GM23338 (cell line): ENCODE results near the gene MCM3AP. TPM values are rescaled to one million over a fixed set of nuclear protein-coding genes. Genes with fewer than 3 reads are reported as not detected.

Source experiments
- ATAC-seq: fragments of 200-7000 bp; cut with Tn5 transposase; 3 replicates; pipeline ENCODE4 v1.9.1; 2020
- DNase-seq: peaks from one replicate; pipeline ENCODE4 v3.0.0-alpha.2; 2015; ENCODE audit warnings: low spot score
- H2AFZ ChIP-seq: fragments of 200-600 bp; sonication (generic); 2 replicates; pipeline ENCODE4 v1.8.0; 2016; ENCODE audit warnings: antibody characterized with exemption, mild to moderate bottlenecking, moderate library complexity
- H3F3A ChIP-seq: fragments of 200-600 bp; sonication (generic); replicated peaks from 2 replicates; pipeline ENCODE4 v1.8.0; 2017; ENCODE audit warnings: antibody characterized with exemption, mixed run types, low read depth
- H3K27ac ChIP-seq: fragments of 200-600 bp; sonication (generic); 2 replicates; pipeline ENCODE4 v1.6.1; 2016; ENCODE audit warnings: low read depth
- H3K27me3 ChIP-seq: fragments of 200-600 bp; sonication (generic); 2 replicates; pipeline ENCODE4 v1.8.0; 2016; ENCODE audit warnings: mild to moderate bottlenecking, mixed run types, moderate library complexity; ENCODE audit not compliant: insufficient read depth
- H3K36me3 ChIP-seq: fragments of 200-600 bp; sonication (generic); 2 replicates; pipeline ENCODE4 v1.8.0; 2016; ENCODE audit warnings: mild to moderate bottlenecking; ENCODE audit not compliant: insufficient read depth
- H3K4me1 ChIP-seq: fragments of 200-600 bp; sonication (generic); 2 replicates; pipeline ENCODE4 v1.8.0; 2016; ENCODE audit warnings: mild to moderate bottlenecking, moderate library complexity; ENCODE audit not compliant: insufficient read depth
- H3K4me2 ChIP-seq: fragments of 200-600 bp; sonication (generic); 2 replicates; pipeline ENCODE4 v1.7.1; 2017; ENCODE audit warnings: mixed run types
- H3K4me3 ChIP-seq: fragments of 200-600 bp; sonication (generic); 2 replicates; pipeline ENCODE4 v1.6.1; 2016; ENCODE audit warnings: mixed run types
- H3K79me2 ChIP-seq: fragments of 200-600 bp; sonication (generic); replicated peaks from 2 replicates; pipeline ENCODE4 v1.8.0; 2017; ENCODE audit warnings: mild to moderate bottlenecking; ENCODE audit not compliant: insufficient read depth
- H3K9me2 ChIP-seq: fragments of 200-600 bp; sonication (generic); 2 replicates; pipeline ENCODE4 v1.8.0; 2017; ENCODE audit not compliant: insufficient read depth
- H4K20me1 ChIP-seq: fragments of 200-600 bp; sonication (generic); replicated peaks from 2 replicates; pipeline ENCODE4 v1.8.0; 2017; ENCODE audit warnings: mild to moderate bottlenecking; ENCODE audit not compliant: insufficient read depth
- H3K27ac Mint-ChIP-seq: 2 replicates; pipeline ENCODE4 v1.8.0; 2020; ENCODE audit warnings: inconsistent platforms, mild to moderate bottlenecking, moderate library complexity, mixed read lengths
- H3K27me3 Mint-ChIP-seq: 3 replicates; pipeline ENCODE4 v1.8.0; 2022; ENCODE audit warnings: low read depth, mild to moderate bottlenecking, moderate library complexity, mixed read lengths, inconsistent platforms; ENCODE audit not compliant: insufficient read depth, poor library complexity
- H3K36me3 Mint-ChIP-seq: 3 replicates; pipeline ENCODE4 v1.8.0; 2021; ENCODE audit warnings: low read depth, mild to moderate bottlenecking, inconsistent platforms, moderate library complexity, mixed read lengths
- H3K4me1 Mint-ChIP-seq: 3 replicates; pipeline ENCODE4 v1.8.0; 2020; ENCODE audit warnings: mild to moderate bottlenecking, inconsistent platforms, mixed read lengths
- H3K4me3 Mint-ChIP-seq: 3 replicates; pipeline ENCODE4 v1.8.0; 2021; ENCODE audit warnings: moderate library complexity, mild to moderate bottlenecking, inconsistent platforms, mixed read lengths
- H3K9me3 Mint-ChIP-seq: 3 replicates; pipeline ENCODE4 v1.8.0; 2020; ENCODE audit warnings: moderate library complexity, mild to moderate bottlenecking, inconsistent platforms, mixed read lengths
- CREB1 ChIP-seq: fragments of 250-450 bp; sonication (Bioruptor Pico); IDR thresholded peaks from 2 replicates; pipeline ENCODE4 v1.5.0; 2020; ENCODE audit warnings: low read depth, mild to moderate bottlenecking, moderate library complexity
- CTCF ChIP-seq, 2 experiments: fragments of 200-600 bp in 1 of 2; sonication (generic) in 1 of 2; conservative IDR thresholded peaks; 2 replicates each; pipeline versions ENCODE4 v1.5.1 to v1.6.1; 2016 to 2017; ENCODE audit warnings: antibody characterized with exemption in 2 of 2, low read depth in 2 of 2, mild to moderate bottlenecking in 2 of 2, moderate library complexity in 1 of 2
- ETS1 ChIP-seq: IDR thresholded peaks from 2 replicates; pipeline ENCODE4 v1.6.1; 2016; ENCODE audit warnings: antibody characterized with exemption
- EZH2 ChIP-seq: fragments of 200-600 bp; sonication (generic); IDR thresholded peaks from one replicate; pipeline ENCODE4 v1.8.0; 2017; ENCODE audit warnings: antibody characterized with exemption, mild to moderate bottlenecking, low read depth; ENCODE audit not compliant: unreplicated experiment
- EZH2phosphoT487 ChIP-seq: fragments of 200-600 bp; sonication (generic); IDR thresholded peaks from one replicate; pipeline ENCODE4 v1.8.1; 2018; ENCODE audit warnings: antibody characterized with exemption; ENCODE audit not compliant: unreplicated experiment
- JUNB ChIP-seq: IDR thresholded peaks from one replicate; pipeline ENCODE4 v1.6.1; 2016; ENCODE audit warnings: antibody characterized with exemption; ENCODE audit not compliant: unreplicated experiment
- NANOG ChIP-seq: IDR thresholded peaks from 2 replicates; pipeline ENCODE4 v1.6.1; 2016; ENCODE audit warnings: antibody characterized with exemption, borderline replicate concordance
- POLR2AphosphoS5 ChIP-seq: IDR thresholded peaks from 2 replicates; pipeline ENCODE4 v1.6.1; 2016; ENCODE audit warnings: antibody characterized with exemption, low read depth
- REST ChIP-seq: IDR thresholded peaks from one replicate; pipeline ENCODE4 v1.6.1; 2018; ENCODE audit warnings: antibody characterized with exemption; ENCODE audit not compliant: unreplicated experiment
- STAT1 ChIP-seq: IDR thresholded peaks from one replicate; pipeline ENCODE4 v1.6.1; 2016; ENCODE audit warnings: antibody characterized with exemption; ENCODE audit not compliant: unreplicated experiment
- ZNF114 ChIP-seq: fragments of 250-450 bp; sonication (Bioruptor Pico); IDR thresholded peaks from 2 replicates; pipeline ENCODE4 v1.5.0; 2020; ENCODE audit warnings: mild to moderate bottlenecking, moderate library complexity
- ZNF331 ChIP-seq: fragments of 250-450 bp; sonication (Bioruptor Pico); IDR thresholded peaks from 2 replicates; pipeline ENCODE4 v1.5.0; 2020; ENCODE audit warnings: low read depth, mild to moderate bottlenecking, moderate library complexity
- ZNF462 ChIP-seq: fragments of 250-450 bp; sonication (Bioruptor Pico); IDR thresholded peaks from 2 replicates; pipeline ENCODE4 v1.5.0; 2020; ENCODE audit warnings: mild to moderate bottlenecking, moderate library complexity
- polyA plus RNA-seq: library from polyadenylated mRNA; unstranded; fragments of >200 nt; fragmentation: Nextera tagmentation; extraction: Ambion mirVana; gene quantifications from 2 replicates; pipeline ENCODE4 v1.2.1, GENCODE V29; 2016
- total RNA-seq: library from RNA; depleted of rRNA; stranded (reverse); fragments of >200 nt; shearing (Covaris generic); gene quantifications from 2 replicates; pipeline ENCODE4 v1.2.3, GENCODE V29; 2014

MCM3AP gene
- total and polyA plus RNA-seq, 2 experiments from 2014 or later = 39.2 to 123 TPM

GRCh38 chr21:46304955-46305354 lies 19.5 kb upstream of the MCM3AP start:
- H3K4me3 Mint-ChIP-seq = no peak overlapping the region
- Histone ChIP-seq H3K36me3 (peaks cover 26% of the 10 kb centered on the region), H4K20me1 (peaks cover 3% of the 10 kb centered on the region; the same call in 1 of the 2 replicates), H3K4me3 (no peak overlapping the region), H3K4me2 (no peak overlapping the region), H3K9me2 (no peaks in the 10 kb centered on the region), H3F3A (no peaks in the 10 kb centered on the region), H3K27ac (no peak overlapping the region), H2AFZ (no peak overlapping the region), H3K27me3 (no peaks in the 10 kb centered on the region), H3K79me2 (no peaks in the 10 kb centered on the region), H3K4me1 (no peaks in the 10 kb centered on the region)
- H3K9me3 Mint-ChIP-seq = 0 out of 3 replicates have a peak, but pooled peaks cover 1% of the 10 kb centered on the region
- H3K4me1 Mint-ChIP-seq = no peaks in the 10 kb centered on the region
- H3K36me3 Mint-ChIP-seq = peaks cover 66% of the 10 kb centered on the region
- H3K27ac Mint-ChIP-seq = no peak overlapping the region
- TF ChIP-seq ZNF114 (no peak), REST (no peak), ZNF331 (CRISPR knock-in tag) (no peak), EZH2phosphoT487 (no peak), EZH2 (no peak), CTCF (conservative IDR thresholded peaks at IDR 0.05; ENCODE audit: low read depth in 2 of 2) (no peak), CREB1 (CRISPR knock-in tag) (no peak), POLR2AphosphoS5 (no peak), ETS1 (no peak), JUNB (no peak), ZNF462 (CRISPR knock-in tag) (no peak), STAT1 (no peak), NANOG (no peak)
- ATAC-seq = no peak
- peaks cover 4% of the 10 kb centered on the region for H3K27me3 Mint-ChIP-seq
- no peak for DNase-seq
